IMR-90 (cell line): ENCODE data around the gene PSPN. TPM values are rescaled to one million over a fixed set of nuclear protein-coding genes. Genes with fewer than 3 reads are reported as not detected.

ENCODE experiments used
- ATAC-seq: fragments of 200-7000 bp; cut with Tn5 transposase; 2 replicates; pipeline ENCODE4 v1.9.1; 2020; ENCODE audit warnings: low read depth, mild to moderate bottlenecking, moderate library complexity
- BruUV-seq: library from RNA; stranded (reverse); fragments of 400-500 nt; replicated peaks from 2 replicates; lab custom pipeline; 2021; lab: Mats Ljungman, UMichigan
- CTCF ChIA-PET: fragments of 300-600 bp; formaldehyde crosslinking; extraction: SDS; loops from one replicate; lab custom pipeline; 2021; ENCODE audit warnings: antibody characterized with exemption; lab: Yijun Ruan, JAX
- POLR2A ChIA-PET: fragments of 300-600 bp; sonication (Branson Sonifier 250); formaldehyde crosslinking; loops from one replicate; lab custom pipeline; 2022; ENCODE audit warnings: antibody characterized with exemption; ENCODE audit not compliant: unreplicated experiment; lab: Charles Lee
- DNase-seq: peaks from one replicate; pipeline ENCODE4 v3.0.0; 2013
- H2AFZ ChIP-seq: replicated peaks from 2 replicates; pipeline ENCODE3; 2013; ENCODE audit warnings: low read length, mild to moderate bottlenecking; ENCODE audit not compliant: poor library complexity
- H2AK5ac ChIP-seq: 2 replicates; pipeline ENCODE4 v1.6.1; 2013; ENCODE audit warnings: low read depth, low read length, inconsistent platforms
- H2AK9ac ChIP-seq: replicated peaks from 2 replicates; pipeline ENCODE3; 2013; ENCODE audit warnings: mild to moderate bottlenecking, low read depth, low read length, moderate library complexity; ENCODE audit not compliant: poor library complexity
- H2BK120ac ChIP-seq: 2 replicates; pipeline ENCODE4 v1.6.1; 2013; ENCODE audit warnings: low read depth, low read length, inconsistent platforms
- H2BK15ac ChIP-seq: 3 replicates; pipeline ENCODE4 v1.6.1; 2013; ENCODE audit warnings: low read depth, low read length, inconsistent platforms
- H2BK20ac ChIP-seq: 2 replicates; pipeline ENCODE4 v1.6.1; 2013; ENCODE audit warnings: low read depth, mild to moderate bottlenecking, inconsistent platforms, low read length, moderate library complexity
- H2BK5ac ChIP-seq: 2 replicates; pipeline ENCODE4 v1.6.1; 2013; ENCODE audit warnings: mild to moderate bottlenecking, low read depth, low read length, inconsistent platforms; ENCODE audit not compliant: poor library complexity, severe bottlenecking
- H3K14ac ChIP-seq: replicated peaks from 2 replicates; pipeline ENCODE4 v1.6.1; 2013; ENCODE audit warnings: low read depth, low read length, inconsistent platforms
- H3K18ac ChIP-seq: 2 replicates; pipeline ENCODE4 v1.6.1; 2013; ENCODE audit warnings: low read depth, low read length, control low read depth
- H3K23ac ChIP-seq: 2 replicates; pipeline ENCODE4 v1.6.1; 2013; ENCODE audit warnings: low read depth, low read length, inconsistent platforms
- H3K27ac ChIP-seq: 2 replicates; pipeline ENCODE4 v1.5.1; 2013; ENCODE audit warnings: mild to moderate bottlenecking, control low read depth, low read length; ENCODE audit not compliant: insufficient read depth
- H3K27me3 ChIP-seq: 2 replicates; pipeline ENCODE4 v1.6.1; 2013; ENCODE audit warnings: low read length; ENCODE audit not compliant: control insufficient read depth, insufficient read depth
- H3K36me3 ChIP-seq: 2 replicates; pipeline ENCODE4 v1.6.1; 2013; ENCODE audit warnings: low read length, mixed read lengths; ENCODE audit not compliant: control insufficient read depth, insufficient read depth
- H3K4ac ChIP-seq: 2 replicates; pipeline ENCODE4 v1.6.1; 2013; ENCODE audit warnings: low read depth, low read length, inconsistent platforms
- H3K4me1 ChIP-seq: 2 replicates; pipeline ENCODE4 v1.6.1; 2013; ENCODE audit warnings: low read length, mixed read lengths; ENCODE audit not compliant: control insufficient read depth, insufficient read depth
- H3K4me2 ChIP-seq: 2 replicates; pipeline ENCODE4 v1.6.1; 2013; ENCODE audit warnings: low read depth, mild to moderate bottlenecking, control low read depth, low read length, moderate library complexity
- H3K4me3 ChIP-seq: 2 replicates; pipeline ENCODE4 v1.5.1; 2013; ENCODE audit warnings: low read depth, mild to moderate bottlenecking, control low read depth, low read length, moderate library complexity; ENCODE audit not compliant: insufficient read depth
- H3K56ac ChIP-seq: 2 replicates; pipeline ENCODE4 v1.6.1; 2013; ENCODE audit warnings: low read length, inconsistent platforms; ENCODE audit not compliant: insufficient read depth; ENCODE audit errors: extremely low read depth
- H3K79me1 ChIP-seq, 2 experiments: 2 replicates each; pipeline ENCODE4 v1.6.1; 2013; ENCODE audit warnings: low read length in 2 of 2, inconsistent platforms in 1 of 2, low read depth in 1 of 2
- H3K9ac ChIP-seq: 2 replicates; pipeline ENCODE4 v1.6.1; 2013; ENCODE audit warnings: low read depth, low read length, control low read depth
- H3K9me1 ChIP-seq: 2 replicates; pipeline ENCODE4 v1.6.1; 2013; ENCODE audit warnings: low read length, inconsistent platforms; ENCODE audit not compliant: insufficient read depth
- H3K9me3 ChIP-seq: 2 replicates; pipeline ENCODE4 v1.6.1; 2013; ENCODE audit warnings: low read length; ENCODE audit not compliant: control insufficient read depth, insufficient read depth
- H4K20me1 ChIP-seq: 2 replicates; pipeline ENCODE4 v1.6.1; 2013; ENCODE audit warnings: low read length, inconsistent platforms; ENCODE audit not compliant: insufficient read depth
- H4K5ac ChIP-seq: 2 replicates; pipeline ENCODE4 v1.6.1; 2013; ENCODE audit warnings: mild to moderate bottlenecking, low read depth, low read length, control low read depth
- H4K8ac ChIP-seq, 2 experiments: 2 replicates each; pipeline ENCODE4 v1.6.1; 2013; ENCODE audit warnings: low read depth in 2 of 2, low read length in 2 of 2, control low read depth in 1 of 2, inconsistent platforms in 1 of 2
- H4K91ac ChIP-seq: 2 replicates; pipeline ENCODE4 v1.6.1; 2013; ENCODE audit warnings: low read depth, low read length, inconsistent platforms; ENCODE audit not compliant: insufficient read depth
- MAZ ChIP-seq: IDR thresholded peaks from 2 replicates; pipeline ENCODE4 v1.6.1; 2012; ENCODE audit warnings: low read depth, mild to moderate bottlenecking, low read length, improper control_type of control experiment, moderate library complexity, borderline replicate concordance
- MXI1 ChIP-seq: IDR thresholded peaks from 2 replicates; pipeline ENCODE4 v1.6.1; 2012; ENCODE audit warnings: low read depth, mild to moderate bottlenecking, low read length, moderate library complexity, borderline replicate concordance
- WGBS, 2 experiments: methylation state at CpG; one replicate each; pipeline versions ENCODE4 v1.1.5 to v1.1.7; 2013; ENCODE audit warnings: missing lambda C conversion rate in 2 of 2; ENCODE audit not compliant: insufficient read length in 1 of 2; ENCODE audit errors: extremely low coverage in 2 of 2; 5-methylcytosine and 5-hydroxymethylcytosine counted together
- dilution Hi-C: fragments of 300-500 bp; cut with HindIII; formaldehyde crosslinking; loops from one replicate; pipeline ENCODE4 v1.14.3; 2018; ENCODE audit warnings: low sequenced_read_pairs; ENCODE audit not compliant: unreplicated experiment
- in situ Hi-C: fragments of 300-500 bp; cut with MboI; formaldehyde crosslinking; loops from 3 replicates; pipeline ENCODE4 v1.14.3; 2019; ENCODE audit warnings: low sequenced_read_pairs, inconsistent platforms, mixed read lengths
- intact Hi-C: fragments of 100-400 bp; cut with micrococcal nuclease; formaldehyde crosslinking; loops from 2 replicates; pipeline ENCODE4 v1.10.0; 2022
- polyA plus RNA-seq, 3 experiments: library from polyadenylated mRNA; depleted of rRNA; stranded (reverse); fragments of >200 nt; gene quantifications; 2 replicates each; pipeline ENCODE4 v1.2.3, GENCODE V29; 2012; ENCODE audit warnings: low replicate concordance in 1 of 3
- total RNA-seq: library from RNA; depleted of rRNA; stranded (reverse); fragments of >200 nt; gene quantifications from 2 replicates; pipeline ENCODE4 v1.2.3, GENCODE V29; 2012
- TF ChIP-seq, protein P1 (sequence below): fragments of 150-350 bp; IDR thresholded peaks from 2 replicates; pipeline ENCODE4 v1.6.1; 2017; ENCODE audit warnings: mild to moderate bottlenecking, antibody characterized with exemption, low read length, low read depth

Gene PSPN
- total and polyA plus RNA-seq, 2 of the 4 experiments (the other 2 are of a cell fraction): 0.34 to 0.54 TPM

DNA sequence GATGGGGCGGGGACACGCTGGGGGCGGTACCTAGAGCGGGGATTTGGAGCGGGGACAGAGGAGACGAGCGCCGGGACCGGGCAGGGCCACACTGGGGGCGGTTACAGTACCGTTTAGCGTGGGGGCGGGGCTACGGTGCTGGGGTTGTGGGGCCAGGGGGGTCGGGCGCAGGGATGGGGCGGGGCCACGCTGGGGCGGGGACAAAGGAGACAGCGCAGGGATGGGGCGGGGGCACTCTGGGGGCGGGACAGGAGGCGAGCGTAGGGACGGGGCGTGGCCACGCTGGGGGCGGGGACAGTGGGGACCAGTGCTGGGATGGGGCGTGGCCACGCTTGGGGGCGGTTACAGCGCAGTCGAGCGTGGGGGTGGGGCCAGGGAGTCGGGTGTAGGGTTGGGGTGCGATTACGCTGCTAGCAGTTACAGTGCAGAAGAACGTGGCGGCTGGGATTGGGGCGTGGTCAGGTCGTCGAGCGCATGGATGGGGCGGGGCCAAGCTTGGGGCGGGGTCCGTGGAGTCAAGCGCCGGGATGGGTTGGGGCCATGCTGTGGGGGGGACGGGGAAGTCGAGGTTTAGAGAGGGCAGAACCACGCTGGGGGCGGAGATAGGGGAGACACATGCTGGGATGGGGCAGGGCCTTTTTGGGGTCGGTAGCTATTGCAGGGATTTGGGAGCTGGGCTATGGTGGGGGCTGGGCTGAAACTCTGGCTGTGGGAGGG is 2.5 kb downstream of the PSPN start:
- no peaks in the 10 kb centered on the region for H4K20me1 ChIP-seq
- TF ChIP-seq MAZ: peak; percentile 71
- TF ChIP-seq MXI1: peak; percentile 43; the same call in 1 of the 2 replicates
- TF ChIP-seq, protein P1, sequence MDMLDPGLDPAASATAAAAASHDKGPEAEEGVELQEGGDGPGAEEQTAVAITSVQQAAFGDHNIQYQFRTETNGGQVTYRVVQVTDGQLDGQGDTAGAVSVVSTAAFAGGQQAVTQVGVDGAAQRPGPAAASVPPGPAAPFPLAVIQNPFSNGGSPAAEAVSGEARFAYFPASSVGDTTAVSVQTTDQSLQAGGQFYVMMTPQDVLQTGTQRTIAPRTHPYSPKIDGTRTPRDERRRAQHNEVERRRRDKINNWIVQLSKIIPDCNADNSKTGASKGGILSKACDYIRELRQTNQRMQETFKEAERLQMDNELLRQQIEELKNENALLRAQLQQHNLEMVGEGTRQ: no peak
- H3K23ac ChIP-seq: no peak overlapping the region
- peak overlapping the region; percentile 87 for H2BK5ac ChIP-seq
- no TSS peak for BruUV-seq
- H3K9me3 ChIP-seq: no peaks in the 10 kb centered on the region
- peak overlapping the region; percentile 5; the same call in 1 of the 2 replicates for H3K18ac ChIP-seq
- H4K5ac ChIP-seq: peak overlapping the region; percentile 52; the same call in 1 of the 2 replicates
- H2AK9ac ChIP-seq: peak overlapping the region; percentile 100
- H3K79me1 ChIP-seq: peaks cover 7 to 14% of the 10 kb centered on the region in 2 experiments; a peak in 3 of 4 replicates
- peak overlapping the region; percentile 79 for H3K27ac ChIP-seq
- peaks cover 9% of the 10 kb centered on the region for H3K4me1 ChIP-seq
- peaks cover 13% of the 10 kb centered on the region for H3K9me1 ChIP-seq
- peak overlapping the region; percentile 20; the same call in 1 of the 3 replicates for H2BK15ac ChIP-seq
- H3K4me2 ChIP-seq: peak overlapping the region; percentile 88
- dilution Hi-C loops (no loop called here), intact Hi-C loops (loop anchor here (1.0 to 2.0 kb wide), 2 partner anchors 20 to 364 kb away; partner anchors contain the start of genes GPR108 and GTF2F1), in situ Hi-C loops (no loop called here)
- CTCF ChIA-PET: interaction anchor here (0.6 kb wide), 1 partner anchor 121 kb away, joined by 4 read pairs; no protein-coding TSS in a partner anchor
- H4K8ac ChIP-seq: peak overlapping the region; percentile 89 to 94; a peak in 3 of 4 replicates
- DNase-seq (peak; percentile 98), ATAC-seq (peak; percentile 86)
- peak overlapping the region; percentile 79 for H3K4me3 ChIP-seq
- H3K27me3 ChIP-seq: no peaks in the 10 kb centered on the region
- POLR2A ChIA-PET: interaction anchor here (1.0 kb wide), 1 partner anchor 11 kb away, joined by 8 read pairs; the partner anchor contains the start of gene CLPP
- H3K4ac ChIP-seq: peak overlapping the region; percentile 88
- H2BK120ac ChIP-seq: no peak overlapping the region
- H3K9ac ChIP-seq: peak overlapping the region; percentile 68
- peak overlapping the region; percentile 100 for H2AFZ ChIP-seq
- peak overlapping the region; percentile 95 for H3K14ac ChIP-seq
- peak overlapping the region; percentile 57 for H4K91ac ChIP-seq
- H3K36me3 ChIP-seq: peaks cover 8% of the 10 kb centered on the region; the same call in 1 of the 2 replicates
- peak overlapping the region; percentile 10; the same call in 1 of the 2 replicates for H3K56ac ChIP-seq
- 0% methylated on average over 15 of the region's 53 CpGs; no CpG with 5 or more reads in 1 of the 2 experiments for WGBS, 2 experiments
- peak overlapping the region; percentile 98 for H2AK5ac ChIP-seq
- no peak overlapping the region for H2BK20ac ChIP-seq
